ENCODE results near the gene DNAJC6.

DNA sequence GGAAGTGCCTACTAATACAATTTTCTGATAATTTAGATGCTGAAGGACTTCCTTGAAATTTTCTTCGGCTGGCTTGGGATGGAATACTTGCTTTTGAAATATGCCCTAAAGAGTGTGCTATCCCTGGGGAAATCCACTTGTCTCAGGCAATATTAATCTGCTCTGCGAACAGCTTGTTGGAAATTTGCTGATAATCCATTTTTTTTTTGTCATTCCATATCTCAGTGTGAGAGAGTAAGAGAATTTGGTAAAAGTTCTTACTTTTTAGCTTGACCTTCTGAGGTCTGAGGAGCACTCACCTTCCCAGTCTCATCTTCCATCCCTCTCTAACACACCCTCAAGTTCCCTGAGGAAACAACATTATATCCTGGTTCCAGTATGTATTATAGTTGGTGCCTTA lies 36.8 kb downstream of the DNAJC6 start:
- TF ChIP-seq POLR2AphosphoS5 (IDR thresholded peaks at IDR 0.05; ENCODE audit: low read depth, low read length) (no peak), TAF1 (IDR thresholded peaks at IDR 0.05; ENCODE audit: borderline replicate concordance, low read depth, low read length) (no peak), POLR2A (IDR thresholded peaks at IDR 0.05; ENCODE audit: low read depth, low read length) (no peak)
